ENCODE data around the gene OPRL1. TPM values are rescaled to one million over a fixed set of nuclear protein-coding genes. Genes with fewer than 3 reads are reported as not detected.

The OPRL1 gene
- polyA plus RNA-seq, 3 donors = 7.0 to 9.0 (median 8.8) TPM

- Mint-ChIP-seq H3K27me3 (ENCODE audit: low read depth in 3 of 3) (peaks cover 71 to 92% (median 75%) of the 10 kb centered on the region in 3 donors), H3K4me3 (peak overlapping the region; percentile 78 to 88), H3K27ac (no peak overlapping the region), H3K9me3 (peaks cover 0 to 7% (median 2%) of the 10 kb centered on the region in 7 donors), H3K36me3 (no peaks in the 10 kb centered on the region), H3K4me1 (peaks cover 21% of the 10 kb centered on the region)
- H3K27me3 ChIP-seq (ENCODE audit: control insufficient read depth in 2 of 2, insufficient read depth in 2 of 2, low read length in 2 of 2) = peaks cover 24 to 67% of the 10 kb centered on the region in 2 donors
- peaks cover 24 to 40% of the 10 kb centered on the region in 2 donors for H3K4me1 ChIP-seq (ENCODE audit: control insufficient read depth in 1 of 2, insufficient read depth in 2 of 2, low read length in 2 of 2)
- TF ChIP-seq CTCF (IDR thresholded peaks at IDR 0.05) = no peak
- no peak overlapping the region for H3K27ac ChIP-seq (ENCODE audit: low read depth in 1 of 2, low read length in 2 of 2)
- peak overlapping the region; percentile 83 for H2AFZ ChIP-seq (ENCODE audit: insufficient read depth, low read depth, low read length, poor library complexity, severe bottlenecking)
- no peaks in the 10 kb centered on the region for H3K9me3 ChIP-seq (replicated peaks in 1 of 2; ENCODE audit: control insufficient read depth in 1 of 2, insufficient read depth in 1 of 2, low read length in 2 of 2)
- no peaks in the 10 kb centered on the region for H3K79me2 ChIP-seq (ENCODE audit: insufficient read depth, low read length)
- no peaks in the 10 kb centered on the region for H4K20me1 ChIP-seq (ENCODE audit: insufficient read depth, low read length)
- no peak for DNase-seq
- WGBS (ENCODE audit: insufficient coverage) = 0% methylated on average over 5 of the region's 11 CpGs
- intact Hi-C loops (cut with micrococcal nuclease) = no loop called here
- peak overlapping the region; percentile 39 to 78 (median 49) for H3K4me3 ChIP-seq (replicated peaks in 1 of 3; ENCODE audit: low read depth in 2 of 3, low read length in 3 of 3)
- H3K4me2 ChIP-seq (replicated peaks; ENCODE audit: extremely low read depth, low read length, poor library complexity, severe bottlenecking) = peak overlapping the region; percentile 85
- peak overlapping the region; percentile 64 for H3K9ac ChIP-seq (ENCODE audit: insufficient read depth, low read length, poor library complexity, severe bottlenecking)
- H3K36me3 ChIP-seq (replicated peaks in 1 of 2; ENCODE audit: control insufficient read depth in 1 of 2, insufficient read depth in 2 of 2, low read length in 2 of 2) = no peaks in the 10 kb centered on the region
These were observed 38.2 kb upstream of the OPRL1 start for GRCh38 chr20:64041781-64042053.

- peak overlapping the region; percentile 39 to 78 (median 49) for H3K4me3 ChIP-seq (replicated peaks in 1 of 3; ENCODE audit: low read depth in 2 of 3, low read length in 3 of 3)
- H3K27me3 ChIP-seq (ENCODE audit: control insufficient read depth in 2 of 2, insufficient read depth in 2 of 2, low read length in 2 of 2) = peaks cover 26 to 67% of the 10 kb centered on the region in 2 donors
- peaks cover 71 to 92% (median 75%) of the 10 kb centered on the region in 3 donors for H3K27me3 Mint-ChIP-seq (ENCODE audit: low read depth in 3 of 3)
- under 1% methylated on average over 22 of the region's 55 CpGs for WGBS (ENCODE audit: insufficient coverage)
- H3K36me3 Mint-ChIP-seq = no peaks in the 10 kb centered on the region
- no peaks in the 10 kb centered on the region for H3K79me2 ChIP-seq (ENCODE audit: insufficient read depth, low read length)
- H3K4me3 Mint-ChIP-seq = peak overlapping the region; percentile 78 to 88
- intact Hi-C loops (cut with micrococcal nuclease) = no loop called here
- peak in 1 of 3 donors; percentile 42 for DNase-seq
- no peaks in the 10 kb centered on the region for H3K9me3 ChIP-seq (replicated peaks in 1 of 2; ENCODE audit: control insufficient read depth in 1 of 2, insufficient read depth in 1 of 2, low read length in 2 of 2)
- peaks cover 21% of the 10 kb centered on the region for H3K4me1 Mint-ChIP-seq
- peaks cover 24 to 40% of the 10 kb centered on the region in 2 donors for H3K4me1 ChIP-seq (ENCODE audit: control insufficient read depth in 1 of 2, insufficient read depth in 2 of 2, low read length in 2 of 2)
- H2AFZ ChIP-seq (ENCODE audit: insufficient read depth, low read depth, low read length, poor library complexity, severe bottlenecking) = peak overlapping the region; percentile 83
- TF ChIP-seq CTCF (IDR thresholded peaks at IDR 0.05) = no peak
- no peak overlapping the region for H3K27ac ChIP-seq (ENCODE audit: low read depth in 1 of 2, low read length in 2 of 2)
- peak overlapping the region; percentile 85 for H3K4me2 ChIP-seq (replicated peaks; ENCODE audit: extremely low read depth, low read length, poor library complexity, severe bottlenecking)
- H3K36me3 ChIP-seq (replicated peaks in 1 of 2; ENCODE audit: control insufficient read depth in 1 of 2, insufficient read depth in 2 of 2, low read length in 2 of 2) = no peaks in the 10 kb centered on the region
- peaks cover 0 to 10% (median 2%) of the 10 kb centered on the region in 7 donors for H3K9me3 Mint-ChIP-seq
- no peaks in the 10 kb centered on the region for H4K20me1 ChIP-seq (ENCODE audit: insufficient read depth, low read length)
- peak overlapping the region in 1 of 7 donors; percentile 30 for H3K27ac Mint-ChIP-seq
- peak overlapping the region; percentile 64 for H3K9ac ChIP-seq (ENCODE audit: insufficient read depth, low read length, poor library complexity, severe bottlenecking)
These were observed 37.7 kb upstream of the OPRL1 start for GRCh38 chr20:64042054-64042781.

Data from CD14-positive monocyte (primary cell).